ENCODE data around the gene GTF2IRD1. TPM values are rescaled to one million over a fixed set of nuclear protein-coding genes. Genes with fewer than 3 reads are reported as not detected.
A peak's percentile ranks its signal among the peaks of the same experiment; 100 is the strongest.
"Not testable (repeated sequence)": the region's sequence is repeated elsewhere in the genome, so short reads cannot be mapped to it uniquely, and the experiment has no call there.

Gene GTF2IRD1
- total RNA-seq, 4 donors from 2014 or later: 28.1 to 41.1 (median 31.0) TPM

GRCh38 chr7:74496272-74496671 is 42.6 kb downstream of the GTF2IRD1 start:
- TF ChIP-seq CTCF (IDR thresholded peaks at IDR 0.05) (no peak), POLR2A (IDR thresholded peaks at IDR 0.05) (no peak)
- Histone ChIP-seq H3K27ac (no peak overlapping the region), H3K36me3 (no peaks in the 10 kb centered on the region), H3K9me3 (no peaks in the 10 kb centered on the region), H3K4me3 (replicated peaks in 1 of 3) (no peak overlapping the region), H3K4me1 (peaks cover 26 to 51% of the 10 kb centered on the region in 2 donors), H3K27me3 (no peaks in the 10 kb centered on the region)
- no peak for DNase-seq
- intact Hi-C loops (cut with DNase I): no loop called here
- 95 to 98% methylated on average over 6 of the region's 6 CpGs for WGBS, 2 donors

- H3K36me3 ChIP-seq; H3K27me3 ChIP-seq; intact Hi-C loops (cut with DNase I); DNase-seq; H3K9me3 ChIP-seq; H3K4me3 ChIP-seq (replicated peaks in 1 of 3); H3K27ac ChIP-seq: not testable (repeated sequence)
- 74 to 76% methylated on average over 3 of the region's 3 CpGs for WGBS, 2 donors
- peaks cover 29 to 55% of the 10 kb centered on the region in 2 donors for H3K4me1 ChIP-seq
Measured at GRCh38 chr7:74496773-74497172, 43.1 kb downstream of the GTF2IRD1 start.

GRCh38 chr7:74498354-74498753 is 44.6 kb downstream of the GTF2IRD1 start:
- H3K36me3 ChIP-seq: no peaks in the 10 kb centered on the region
- H3K27me3 ChIP-seq: no peaks in the 10 kb centered on the region
- peaks cover 36 to 61% of the 10 kb centered on the region in 2 donors for H3K4me1 ChIP-seq
- peak overlapping the region in 1 of 3 donors; percentile 23 for H3K27ac ChIP-seq
- TF ChIP-seq POLR2A (IDR thresholded peaks at IDR 0.05) (no peak), CTCF (IDR thresholded peaks at IDR 0.05) (no peak)
- H3K4me3 ChIP-seq (replicated peaks in 1 of 3): no peak overlapping the region
- WGBS, 2 donors: 93 to 97% methylated on average over 4 of the region's 4 CpGs
- no peak for DNase-seq
- H3K9me3 ChIP-seq: no peaks in the 10 kb centered on the region
- intact Hi-C loops (cut with DNase I): no loop called here

- Histone ChIP-seq H3K4me3 (replicated peaks in 1 of 3) (no peak overlapping the region), H3K36me3 (no peaks in the 10 kb centered on the region), H3K27me3 (no peaks in the 10 kb centered on the region), H3K4me1 (peaks cover 36 to 58% of the 10 kb centered on the region in 2 donors), H3K9me3 (no peaks in the 10 kb centered on the region), H3K27ac (peak overlapping the region in 2 of 3 donors; percentile 8 to 23)
- TF ChIP-seq CTCF (IDR thresholded peaks at IDR 0.05): no peak
- TF ChIP-seq POLR2A (IDR thresholded peaks at IDR 0.05): no peak
- intact Hi-C loops (cut with DNase I): no loop called here
- DNase-seq: peak; percentile 56 to 70
- WGBS, 2 donors: 60 to 67% methylated on average over 8 of the region's 8 CpGs
Measured at GRCh38 chr7:74498996-74499834, 45.5 kb downstream of the GTF2IRD1 start.

GRCh38 chr7:74499835-74500388 is 46.2 kb downstream of the GTF2IRD1 start:
- Histone ChIP-seq H3K9me3 (no peaks in the 10 kb centered on the region), H3K36me3 (no peaks in the 10 kb centered on the region), H3K4me1 (peaks cover 33 to 53% of the 10 kb centered on the region in 2 donors), H3K27me3 (no peaks in the 10 kb centered on the region), H3K4me3 (replicated peaks in 1 of 3) (no peak overlapping the region), H3K27ac (peak overlapping the region; percentile 13 to 84 (median 19))
- TF ChIP-seq CTCF (IDR thresholded peaks at IDR 0.05) (no peak), POLR2A (IDR thresholded peaks at IDR 0.05) (no peak)
- intact Hi-C loops (cut with DNase I): no loop called here
- no peak for DNase-seq
- 81 to 87% methylated on average over 8 to 9 of the region's 9 CpGs for WGBS, 2 donors
